Renal pelvis (tissue), 12 donors: ENCODE data around the gene CETN1. TPM values are rescaled to one million over a fixed set of nuclear protein-coding genes. Genes with fewer than 3 reads are reported as not detected.

Experiments
- DNase-seq: peaks from one replicate; pipeline ENCODE4 v3.0.0-alpha.2; 2013
- long read RNA-seq, 16 experiments: transcript quantifications; one replicate each; lab custom pipeline, GENCODE V29; 2026
- polyA plus RNA-seq, 3 donors: library from polyadenylated mRNA; unstranded; fragments of 120-200 nt; gene quantifications; one replicate each; pipeline ENCODE4 v1.2.1, GENCODE V29; 2013; ENCODE audit not compliant: insufficient read length in 3 of 3

Gene CETN1
- not detected for polyA plus RNA-seq
- long read RNA-seq, donor 1: 0 reads
- long read RNA-seq, donor 2: 0 reads
- long read RNA-seq, donor 3: 0 reads
- long read RNA-seq, donor 4: 0 reads
- long read RNA-seq, donor 5: 0 reads
- long read RNA-seq, donor 6: 0 reads
- long read RNA-seq, donor 7: 0 reads
- long read RNA-seq, donor 8: 0 reads
- long read RNA-seq, donor 9: 0 reads
- long read RNA-seq, donor 10: 0 reads
- long read RNA-seq, donor 11: 0 reads
- long read RNA-seq, donor 12: 0 reads
- long read RNA-seq, donor 13: 0 reads
- long read RNA-seq, donor 14: 0 reads
- long read RNA-seq, donor 15: 0 reads
- long read RNA-seq, donor 16: 0 reads

DNA sequence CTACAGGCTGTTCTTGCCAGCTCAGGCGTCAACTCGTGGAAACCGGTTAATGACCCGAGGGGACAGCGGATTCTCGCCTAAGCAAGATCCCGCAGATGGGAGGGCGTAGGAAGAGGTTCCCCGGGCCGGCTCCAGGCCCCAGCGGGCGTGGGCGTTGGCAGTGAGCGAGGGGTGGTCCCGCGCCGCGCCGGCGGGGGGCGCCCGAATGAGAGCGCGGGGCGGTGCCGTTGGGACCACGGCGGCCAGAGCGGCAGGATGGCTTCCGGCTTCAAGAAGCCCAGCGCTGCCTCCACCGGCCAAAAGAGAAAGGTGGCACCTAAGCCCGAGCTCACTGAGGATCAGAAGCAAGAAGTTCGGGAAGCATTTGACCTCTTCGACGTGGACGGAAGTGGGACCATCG lies at the start of gene CETN1:
CETN1 (plus strand) TSS at position 227 of the 400 bp plus-strand sequence; CDS start at position 256, 29 bp downstream.
- no peak for DNase-seq

DNA sequence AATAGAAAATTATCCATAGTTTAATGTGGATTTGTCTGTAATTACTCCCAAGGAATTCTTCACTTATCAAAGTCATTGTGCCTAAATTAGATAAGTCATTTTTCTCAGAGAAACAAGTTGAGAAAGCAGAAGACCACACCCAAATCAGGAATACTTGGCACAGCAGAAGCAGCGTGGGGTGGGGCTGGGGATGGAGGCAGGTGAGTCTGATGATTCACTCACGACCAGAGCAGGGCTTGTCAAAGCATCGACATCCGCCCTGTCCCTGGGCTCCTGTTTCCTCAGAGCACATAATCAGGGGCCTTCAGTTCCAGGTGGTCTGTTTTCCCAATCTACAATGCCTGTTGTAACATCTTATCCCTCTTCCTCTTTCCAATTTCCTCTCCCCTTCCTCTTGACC lies 48.2 kb upstream of the CETN1 start:
- no peak for DNase-seq

DNA sequence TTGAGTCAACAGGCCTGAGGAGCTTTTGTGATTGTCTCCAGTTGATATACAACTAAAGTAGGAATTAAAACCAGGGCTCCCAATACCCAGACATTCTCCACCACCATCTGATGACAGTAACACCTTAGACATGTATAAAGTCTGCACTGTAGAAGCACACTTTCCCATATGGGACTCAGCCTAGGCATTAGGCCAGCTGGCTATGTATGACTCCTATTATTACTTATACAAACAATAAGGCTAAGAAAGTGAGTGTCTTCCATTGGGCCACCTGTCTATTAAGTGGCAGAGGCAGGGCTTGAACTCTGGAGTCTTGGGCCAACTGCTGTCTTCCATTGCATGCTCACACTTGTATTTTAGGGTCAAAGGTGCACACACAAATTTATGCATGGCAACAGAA lies 47.5 kb upstream of the CETN1 start:
- DNase-seq: no peak

DNA sequence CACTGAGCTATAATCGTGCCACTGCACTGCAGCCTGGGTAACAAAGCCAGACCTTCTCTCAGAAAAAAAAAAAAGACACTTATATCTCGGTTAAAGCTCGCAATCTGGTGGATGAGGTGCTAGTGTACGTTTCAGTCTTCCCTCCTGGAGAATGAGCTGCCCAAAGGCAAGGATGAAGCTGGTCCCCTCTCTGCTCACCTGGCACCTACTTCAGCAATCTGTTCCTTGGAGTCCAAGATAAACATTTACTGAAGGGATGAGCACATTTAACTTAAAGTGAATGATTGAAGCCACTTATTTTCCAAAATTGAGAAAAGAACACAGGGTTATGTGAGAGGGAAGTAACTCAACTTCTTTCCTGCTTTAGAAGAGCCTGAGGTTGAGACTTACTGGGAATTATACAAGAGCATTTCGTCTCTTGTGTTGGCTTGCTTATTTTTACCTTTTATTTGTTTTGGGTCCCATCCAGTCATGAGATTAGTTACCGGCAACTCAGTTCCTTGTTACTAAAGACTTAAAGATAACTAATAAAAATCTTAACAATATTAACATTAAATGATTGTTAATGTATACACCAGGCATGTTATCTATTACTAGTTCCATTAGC lies 46.1 kb upstream of the CETN1 start:
- no peak for DNase-seq

DNA sequence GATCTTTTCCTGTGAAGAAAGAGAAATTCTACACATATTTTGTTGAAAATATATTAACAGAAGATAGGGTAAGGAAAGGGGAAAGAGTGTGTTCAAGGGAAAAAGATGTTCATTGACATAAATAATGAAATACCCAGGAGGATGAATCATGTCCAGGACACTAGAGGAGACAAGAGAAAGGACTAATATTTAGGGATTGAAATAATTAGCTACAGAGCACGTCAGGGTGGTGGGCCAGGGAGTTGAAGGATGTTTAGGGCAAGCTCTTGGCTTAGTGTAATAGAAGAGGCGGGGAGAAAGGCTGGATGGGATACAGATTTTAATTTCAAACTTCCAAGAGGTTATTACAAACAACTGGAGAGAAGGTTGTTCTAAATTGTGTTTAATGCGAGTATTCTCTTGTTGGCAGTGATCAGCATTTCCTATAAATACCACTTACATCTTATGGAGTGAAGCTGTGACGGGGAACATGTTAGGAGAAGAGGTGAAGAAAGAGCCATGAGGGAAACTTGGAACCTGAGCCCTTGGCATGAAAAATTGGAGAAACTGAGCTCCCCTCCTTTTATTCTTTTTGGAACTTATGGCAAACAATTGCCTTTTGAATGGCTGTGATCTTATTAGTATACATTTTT lies 36.6 kb upstream of the CETN1 start:
- DNase-seq: no peak

DNA sequence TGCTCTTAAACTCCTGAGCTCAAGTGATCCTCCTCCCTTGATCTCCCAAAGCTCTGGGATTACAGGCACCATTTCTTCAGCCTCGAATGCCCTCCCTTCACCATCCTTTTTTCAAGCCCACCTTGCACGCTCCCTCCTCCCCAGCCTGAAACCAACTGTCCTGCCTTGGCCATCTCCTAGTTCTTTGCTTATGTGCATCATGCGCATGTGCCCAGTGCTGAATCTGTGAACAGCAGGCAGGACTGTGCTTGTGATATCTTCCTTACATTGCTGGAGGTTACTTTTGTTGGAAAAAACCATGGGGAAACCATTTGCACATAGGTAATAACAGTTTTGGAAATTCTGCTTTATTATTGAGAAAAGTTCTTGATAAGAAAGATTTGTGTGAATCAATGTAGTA lies 30.2 kb upstream of the CETN1 start:
- DNase-seq: no peak

DNA sequence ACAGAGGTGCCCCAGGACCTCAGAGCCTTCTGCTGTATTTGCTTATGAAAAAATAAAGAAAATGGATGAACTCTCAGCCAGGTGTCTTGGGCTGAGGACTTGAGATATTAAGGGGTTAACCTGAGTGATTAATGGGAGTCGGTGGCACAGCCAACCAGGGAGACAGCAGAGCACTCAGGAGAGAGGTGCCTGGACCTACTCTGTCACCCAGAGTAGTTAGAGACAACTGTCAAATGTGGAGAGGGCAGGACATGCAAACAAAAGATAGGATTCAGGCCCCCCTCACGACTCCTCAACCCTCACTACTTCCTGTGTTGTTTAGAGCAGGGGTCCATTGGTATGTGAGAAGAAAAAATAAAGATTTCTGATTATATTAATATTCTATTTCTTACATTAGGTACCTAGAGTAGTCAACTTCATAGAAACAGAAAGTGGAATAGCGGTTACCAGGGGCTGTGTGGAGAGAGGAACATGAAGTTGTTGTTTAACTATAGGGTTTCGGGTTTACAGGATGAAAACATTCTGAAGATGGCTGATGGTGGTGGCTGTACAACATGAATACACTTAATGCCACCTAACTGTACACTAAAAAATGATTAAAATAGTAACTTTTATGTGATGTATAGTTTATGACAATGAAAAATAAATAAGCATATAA lies 28.6 kb upstream of the CETN1 start:
- DNase-seq: no peak

DNA sequence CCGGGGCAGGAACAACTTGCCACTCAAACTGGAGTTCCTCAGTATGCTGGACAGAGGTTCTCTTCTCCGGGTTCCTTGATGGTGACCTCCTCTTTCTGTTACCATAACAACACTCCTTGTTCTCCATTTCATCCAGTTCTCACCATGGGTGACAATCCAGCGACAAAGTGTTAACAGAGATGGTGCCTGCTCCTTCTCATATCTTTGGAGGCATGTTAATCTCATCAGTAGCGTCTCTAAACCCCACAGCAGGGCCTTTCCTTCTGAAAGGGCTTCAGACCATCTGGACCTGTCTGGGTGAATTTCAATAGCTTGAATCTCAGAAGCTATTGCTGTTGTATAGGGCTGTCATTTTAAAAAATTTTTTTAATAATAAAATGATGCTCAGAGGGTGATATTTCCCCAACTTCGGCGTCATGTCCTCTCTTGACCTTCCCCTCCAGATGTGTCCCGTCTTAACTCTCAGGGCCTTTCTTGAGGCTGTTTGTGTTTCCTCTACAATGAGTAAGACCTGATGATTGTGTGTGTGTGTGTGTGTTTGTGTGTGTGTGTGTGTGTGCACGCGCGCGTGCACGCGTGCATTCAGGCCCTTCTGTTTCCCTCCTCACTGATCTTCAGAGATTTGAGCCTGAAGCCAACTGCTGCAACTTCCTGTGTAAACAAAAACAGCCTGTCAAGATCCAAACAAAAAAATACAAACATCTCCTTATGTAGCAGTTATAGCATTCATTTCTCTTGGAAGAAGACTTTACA lies 24.3 kb upstream of the CETN1 start:
- no peak for DNase-seq

DNA sequence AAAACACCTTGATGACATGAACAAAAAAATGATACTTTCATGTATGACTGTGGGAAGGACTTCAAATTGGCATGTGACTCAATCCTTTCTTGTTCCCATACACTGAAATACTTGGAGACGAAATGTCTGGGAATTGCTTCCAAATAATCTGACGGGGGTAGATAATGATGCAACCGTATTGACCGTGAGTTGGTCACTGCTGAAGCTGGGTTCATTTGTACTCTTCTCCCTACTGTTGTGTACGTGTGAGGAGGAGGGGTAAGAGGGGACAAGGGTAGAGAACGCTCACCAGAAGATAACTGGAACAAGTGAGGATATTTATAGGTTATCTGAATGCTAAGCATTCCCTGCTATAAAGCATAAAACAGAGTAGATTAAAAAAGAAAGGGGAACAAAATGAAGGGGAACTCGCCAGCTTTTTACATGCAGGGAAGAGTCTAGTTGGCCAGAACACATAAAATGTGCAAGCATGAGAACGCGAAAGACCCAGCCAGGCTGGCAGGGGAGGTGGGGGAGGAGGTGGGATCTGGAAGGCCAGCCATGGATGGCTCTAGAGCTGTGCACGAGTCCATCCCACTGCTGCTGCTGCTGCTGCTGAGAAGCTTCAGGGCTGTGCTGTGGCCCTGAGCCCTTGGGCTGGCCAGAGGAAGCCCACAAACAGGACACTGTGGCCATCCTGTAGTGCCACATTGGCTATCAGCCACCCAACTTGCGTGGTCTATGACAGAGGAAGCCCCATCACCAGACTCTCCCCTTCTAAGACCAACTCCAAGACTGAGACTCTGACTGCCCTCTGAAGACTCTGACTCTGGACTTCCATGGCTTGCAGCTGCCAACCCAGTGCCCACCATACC lies 15.2 kb upstream of the CETN1 start:
- no peak for DNase-seq

DNA sequence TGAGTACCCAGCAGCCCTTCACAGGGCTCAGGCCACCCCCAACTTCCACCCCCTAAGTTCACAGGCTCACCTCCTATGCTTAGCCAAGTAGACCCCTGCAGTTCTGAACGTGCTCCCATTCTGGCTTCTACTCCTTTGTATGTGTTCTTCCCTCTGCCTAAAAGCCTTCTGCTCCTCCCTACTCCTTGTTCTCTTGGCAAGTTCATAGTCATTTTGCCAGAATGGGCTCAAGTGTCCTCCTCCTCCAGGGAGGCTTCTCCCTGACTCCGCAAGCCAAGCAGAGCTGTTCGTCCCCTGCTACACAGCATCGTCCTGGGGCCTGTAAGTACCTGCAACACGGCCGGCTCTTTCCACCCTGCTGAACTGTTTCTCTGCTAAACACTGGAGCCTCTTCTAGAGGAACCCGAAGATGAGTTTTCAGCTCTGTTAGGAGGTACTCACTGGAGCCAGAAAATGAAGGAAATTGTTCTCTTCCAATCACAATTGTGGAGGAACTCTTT lies 14.6 kb upstream of the CETN1 start:
- DNase-seq: no peak

DNA sequence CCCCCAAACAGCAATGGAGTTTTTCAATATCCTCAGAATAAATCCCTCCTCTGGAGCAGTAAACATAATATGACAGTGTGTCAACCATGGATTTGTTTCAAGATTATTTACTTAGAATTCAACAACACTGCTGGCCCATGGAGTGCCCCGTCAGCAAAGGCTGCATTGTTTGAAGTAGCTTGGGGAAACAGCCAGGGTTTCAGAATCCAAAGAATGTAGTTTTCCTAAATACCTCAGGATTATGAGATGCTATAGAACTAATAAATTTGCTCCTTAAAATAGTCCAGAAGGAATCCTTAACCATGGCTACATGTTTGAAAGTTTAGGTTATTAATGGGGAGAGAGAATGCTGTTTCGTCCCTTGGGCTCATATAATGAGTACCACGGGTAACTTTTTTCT lies 13.1 kb upstream of the CETN1 start:
- peak; percentile 40 for DNase-seq

DNA sequence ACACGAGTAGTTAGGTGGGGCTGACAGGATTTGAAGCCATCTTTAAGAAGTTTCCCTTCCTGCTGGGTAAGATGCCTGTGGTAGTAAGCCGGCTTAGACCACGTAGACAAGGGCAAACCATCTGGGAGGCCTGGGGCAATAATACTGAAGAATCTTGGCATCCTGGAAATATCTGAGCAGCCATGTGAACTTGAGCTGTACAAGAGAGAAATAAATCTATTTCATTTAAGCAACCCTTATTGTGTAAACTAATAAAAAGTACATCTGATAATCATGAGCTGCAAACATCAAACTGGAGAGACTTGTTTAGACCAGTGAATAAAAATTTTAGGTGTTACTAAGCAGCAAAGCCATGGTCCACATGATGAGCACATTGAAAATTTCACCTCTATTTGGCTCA lies 11.4 kb upstream of the CETN1 start:
- DNase-seq: no peak

DNA sequence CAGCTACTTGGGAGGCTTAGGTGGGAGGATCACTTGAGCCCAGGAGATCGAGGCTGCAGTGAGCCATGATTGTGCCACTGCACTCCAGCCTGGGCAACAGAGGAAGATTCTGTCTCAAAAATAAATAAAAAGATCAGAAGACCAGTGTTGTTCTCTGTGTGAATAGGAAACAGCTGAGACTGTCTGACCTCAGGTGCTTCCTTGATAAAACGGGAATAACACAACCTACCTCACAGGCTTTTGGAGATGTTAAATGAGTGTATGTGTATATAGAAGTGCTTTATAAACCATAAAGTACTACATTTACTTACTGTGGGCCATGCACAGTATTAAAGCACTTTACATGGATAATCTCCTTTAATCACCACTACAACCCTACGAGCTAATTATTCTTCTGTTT lies 9.9 kb upstream of the CETN1 start:
- no peak for DNase-seq

DNA sequence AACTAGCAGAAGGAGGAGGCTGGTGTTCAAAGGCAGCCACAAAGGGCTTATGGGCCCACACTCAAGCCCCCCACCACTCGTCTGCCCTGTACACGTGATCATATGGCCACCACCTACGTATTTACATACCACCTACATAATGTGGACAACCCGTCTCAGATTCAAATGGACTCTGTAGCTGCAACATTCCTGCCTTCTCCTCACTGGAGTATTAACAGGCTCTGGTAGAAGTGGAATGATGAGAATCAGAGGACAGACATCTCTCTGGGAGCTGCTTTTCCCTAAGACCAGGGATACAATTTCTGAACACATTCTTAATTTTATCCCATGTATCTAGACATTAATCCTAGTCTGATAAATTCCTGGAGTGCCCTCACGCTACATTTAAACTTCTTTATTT lies 9.5 kb upstream of the CETN1 start:
- no peak for DNase-seq

DNA sequence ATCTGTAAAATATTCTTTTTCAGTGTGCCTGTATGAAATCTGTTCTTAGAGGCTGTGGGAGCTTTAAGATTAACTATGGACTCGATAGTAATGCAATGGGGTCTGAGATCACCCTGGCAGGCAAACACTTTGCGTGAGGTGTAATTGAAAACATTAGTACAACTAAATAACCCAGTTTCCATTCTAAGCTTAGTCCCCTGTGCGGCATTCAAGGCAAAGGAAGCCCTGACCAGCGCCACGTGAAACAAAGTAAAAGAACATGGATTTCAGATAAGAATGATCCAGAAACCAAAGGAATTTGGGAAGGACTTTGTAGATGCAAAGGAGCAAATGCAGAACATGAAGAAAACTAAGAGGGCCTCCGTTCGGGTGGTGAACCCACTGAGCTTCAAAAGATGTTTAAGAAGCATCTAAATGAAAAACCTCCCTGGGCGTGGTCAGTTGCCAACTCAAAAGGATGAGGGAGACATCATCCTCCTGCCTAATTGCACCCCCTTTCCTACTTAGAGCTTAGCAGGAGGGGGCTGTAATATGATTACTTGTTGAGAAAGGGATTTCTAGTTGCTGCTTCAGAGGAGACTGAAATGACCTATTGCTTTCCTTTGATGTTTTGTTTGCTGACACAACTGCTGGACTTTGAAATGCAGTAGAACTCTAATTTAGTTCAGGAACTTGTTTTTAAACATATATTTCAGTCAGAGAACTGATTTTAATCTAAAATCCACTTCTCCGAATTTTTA lies 7.9 kb upstream of the CETN1 start:
- DNase-seq: peak; percentile 40

DNA sequence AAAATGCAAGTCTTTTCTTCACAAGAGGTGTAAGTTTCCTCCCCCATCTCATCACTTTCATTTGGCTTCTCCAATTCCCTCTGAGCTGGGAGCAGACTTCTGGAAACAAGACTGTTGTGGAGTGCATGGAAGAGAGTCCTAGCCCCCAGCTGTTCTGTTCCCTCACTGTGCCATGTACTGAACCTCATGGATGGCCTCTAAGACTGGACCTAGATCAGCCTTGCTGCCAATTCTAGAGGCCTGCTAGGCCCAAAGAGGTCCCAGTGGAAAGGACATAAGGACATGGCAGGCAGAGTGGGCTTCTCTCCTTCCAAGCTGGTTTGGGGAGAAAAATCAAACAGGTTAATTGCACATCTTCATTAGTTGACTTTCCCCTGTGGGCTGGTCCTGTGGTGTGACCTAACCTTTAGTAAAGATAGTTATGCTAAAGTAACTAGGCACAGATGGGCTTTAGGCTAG lies 7.3 kb upstream of the CETN1 start:
- DNase-seq: no peak

DNA sequence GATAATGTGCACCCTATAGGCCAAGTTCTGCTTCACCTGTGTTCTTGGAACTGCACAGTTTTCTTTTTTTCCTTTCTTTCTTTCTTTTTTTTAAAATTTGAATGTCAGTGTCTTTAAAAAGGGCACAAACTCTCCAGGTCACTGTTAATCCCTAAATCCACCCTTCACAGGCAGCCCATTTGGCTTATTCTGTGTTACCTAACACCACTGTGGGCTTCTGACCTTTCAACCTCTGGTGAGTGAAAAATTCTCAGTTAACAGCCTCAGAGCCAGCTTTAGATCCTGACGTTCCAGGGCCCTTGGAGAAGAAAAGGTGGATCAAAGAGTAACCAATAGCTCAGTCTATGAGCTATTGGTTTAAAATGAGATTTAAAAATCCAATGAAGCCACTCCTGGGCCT lies 6.8 kb upstream of the CETN1 start:
- no peak for DNase-seq

DNA sequence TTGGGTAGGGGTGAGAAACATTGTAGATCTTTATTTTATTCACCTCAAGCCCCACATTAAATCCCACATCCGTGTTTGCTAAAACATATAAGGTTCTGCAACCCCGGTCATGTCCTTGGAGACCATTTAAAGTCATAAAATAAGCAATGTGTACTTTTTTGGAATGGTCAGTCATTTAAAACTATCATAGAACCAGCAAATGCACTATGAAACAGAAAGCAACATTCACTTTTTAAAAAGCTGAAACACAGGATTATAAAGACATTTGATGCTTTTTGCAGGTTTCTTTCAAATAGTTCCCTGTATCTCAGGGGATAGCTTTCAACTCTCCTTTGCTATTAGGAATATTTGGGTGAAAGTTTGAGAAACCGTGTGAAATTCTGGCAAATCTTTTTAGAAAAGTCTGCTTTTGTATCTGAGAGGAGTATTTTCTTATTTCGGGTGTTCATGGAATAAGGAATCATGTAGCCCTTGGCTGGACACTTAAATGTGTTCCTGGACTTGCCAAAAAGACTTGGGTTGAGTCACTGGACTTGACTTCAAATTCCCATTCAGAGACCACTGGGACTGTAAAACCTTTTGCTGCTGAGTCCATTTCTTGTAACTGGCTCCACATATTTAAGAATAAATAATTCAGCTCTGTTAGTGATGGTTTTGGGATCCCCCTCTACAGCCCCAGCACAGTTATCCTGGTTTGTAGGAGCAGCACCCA lies 5.9 kb upstream of the CETN1 start:
- DNase-seq: no peak

DNA sequence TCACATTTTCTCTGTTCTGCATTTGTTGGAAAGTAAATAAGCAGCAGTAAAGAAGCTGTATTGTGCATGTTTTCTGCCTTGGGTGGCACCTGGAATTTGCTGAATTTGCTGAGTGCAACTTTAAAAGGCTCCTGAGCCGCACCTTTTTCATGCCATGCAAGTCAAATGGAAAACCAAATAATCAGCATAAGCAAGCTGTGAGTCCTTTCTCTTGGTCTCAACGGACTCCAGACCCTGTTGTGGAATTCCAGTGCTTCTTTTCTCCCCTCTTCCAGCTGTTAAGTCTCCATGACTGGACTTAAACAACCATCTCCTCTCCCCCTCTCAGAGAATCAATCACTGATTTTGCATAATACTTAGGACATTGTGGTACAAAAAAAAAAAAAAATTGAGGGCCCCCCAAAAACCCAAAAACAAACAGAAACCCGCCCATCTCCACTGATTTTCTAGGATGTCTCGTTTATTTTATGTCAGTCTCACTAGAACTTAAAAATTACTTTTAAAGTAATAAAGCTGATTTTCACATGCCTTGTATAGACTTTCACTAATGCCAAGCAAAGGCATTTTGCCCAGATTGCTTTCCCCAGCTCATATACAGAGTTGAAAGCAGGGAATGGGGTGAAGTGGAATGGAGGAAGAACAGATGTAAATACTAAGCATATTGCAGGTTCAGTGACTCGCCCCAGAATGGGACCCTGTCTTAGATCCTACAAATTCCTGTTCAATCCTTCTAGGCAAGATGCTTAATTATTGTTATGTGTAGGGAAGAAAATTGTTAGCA lies 5.1 kb upstream of the CETN1 start:
- no peak for DNase-seq
